PC-3 (cell line): ENCODE measurements around the gene SVBP. TPM values are rescaled to one million over a fixed set of nuclear protein-coding genes. Genes with fewer than 3 reads are reported as not detected.
A peak's percentile ranks its signal among the peaks of the same experiment; 100 is the strongest.

Source experiments
- ATAC-seq: fragments of 200-7000 bp; cut with Tn5 transposase; 2 replicates; pipeline ENCODE4 v1.9.1; 2020; ENCODE audit warnings: mild to moderate bottlenecking, moderate library complexity
- BruUV-seq: library from RNA; stranded (reverse); fragments of 400-500 nt; replicated peaks from 2 replicates; lab custom pipeline; 2021; lab: Mats Ljungman, UMichigan
- CTCF ChIA-PET: fragments of 300-600 bp; sonication (Branson Sonifier 250); formaldehyde crosslinking; loops from one replicate; lab custom pipeline; 2022; ENCODE audit warnings: antibody characterized with exemption; lab: Charles Lee
- POLR2A ChIA-PET: fragments of 300-600 bp; sonication (Branson Sonifier 250); formaldehyde crosslinking; loops from one replicate; lab custom pipeline; 2022; ENCODE audit warnings: antibody characterized with exemption; ENCODE audit not compliant: unreplicated experiment; lab: Charles Lee
- DNase-seq: peaks from one replicate; pipeline ENCODE4 v3.0.0-alpha.2; 2015
- H2AFZ ChIP-seq: fragments of 300-600 bp; sonication (generic); 2 replicates; pipeline ENCODE4 v1.6.0; 2016; ENCODE audit warnings: antibody characterized with exemption, low read length
- H3F3A ChIP-seq: fragments of 300-600 bp; sonication (generic); one replicate; pipeline ENCODE4 v1.6.0; 2017; ENCODE audit warnings: antibody characterized with exemption, low read length, control low read depth, mild to moderate bottlenecking; ENCODE audit not compliant: unreplicated experiment
- H3K27ac ChIP-seq: fragments of 300-600 bp; sonication (generic); 2 replicates; pipeline ENCODE4 v1.5.1; 2016; ENCODE audit warnings: mild to moderate bottlenecking, low read length
- H3K27me3 ChIP-seq: fragments of 300-600 bp; sonication (generic); 2 replicates; pipeline ENCODE4 v1.6.1; 2016; ENCODE audit warnings: low read length, mixed read lengths
- H3K36me3 ChIP-seq: fragments of 300-600 bp; sonication (generic); 2 replicates; pipeline ENCODE4 v1.6.1; 2016; ENCODE audit warnings: low read depth, mixed run types, low read length, mixed read lengths
- H3K4me1 ChIP-seq: fragments of 300-600 bp; sonication (generic); 2 replicates; pipeline ENCODE4 v1.5.1; 2016; ENCODE audit warnings: low read length; ENCODE audit not compliant: insufficient read depth
- H3K4me2 ChIP-seq: fragments of 300-600 bp; sonication (generic); 2 replicates; pipeline ENCODE4 v1.6.0; 2016; ENCODE audit warnings: low read length
- H3K4me3 ChIP-seq: fragments of 300-600 bp; sonication (generic); 2 replicates; pipeline ENCODE4 v1.5.1; 2016; ENCODE audit warnings: mild to moderate bottlenecking, low read length, mixed read lengths
- H3K79me2 ChIP-seq: fragments of 300-600 bp; sonication (generic); 2 replicates; pipeline ENCODE4 v1.6.1; 2017; ENCODE audit warnings: low read length, mixed read lengths
- H3K9ac ChIP-seq: fragments of 300-600 bp; sonication (generic); 2 replicates; pipeline ENCODE4 v1.6.0; 2016; ENCODE audit warnings: mild to moderate bottlenecking, low read length
- H3K9me2 ChIP-seq: fragments of 300-600 bp; sonication (generic); replicated peaks from 2 replicates; pipeline ENCODE4 v1.6.1; 2016; ENCODE audit warnings: mixed run types, low read length, mixed read lengths
- H3K9me3 ChIP-seq: fragments of 300-600 bp; sonication (generic); 2 replicates; pipeline ENCODE4 v1.6.1; 2016; ENCODE audit warnings: low read length, mixed read lengths
- H4K20me1 ChIP-seq: fragments of 300-600 bp; sonication (generic); 2 replicates; pipeline ENCODE4 v1.6.1; 2016; ENCODE audit warnings: low read length, mixed read lengths
- CTCF ChIP-seq: fragments of 300-600 bp; sonication (generic); conservative IDR thresholded peaks from 2 replicates; pipeline ENCODE4 v1.5.1; 2017; ENCODE audit warnings: antibody characterized with exemption, low read depth, mild to moderate bottlenecking, low read length
- EZH2 ChIP-seq: fragments of 300-600 bp; sonication (generic); IDR thresholded peaks from one replicate; pipeline ENCODE4 v1.6.1; 2017; ENCODE audit warnings: antibody characterized with exemption, mild to moderate bottlenecking, low read length; ENCODE audit not compliant: unreplicated experiment
- EZH2phosphoT487 ChIP-seq: fragments of 300-600 bp; sonication (generic); IDR thresholded peaks from 2 replicates; pipeline ENCODE4 v1.6.1; 2018; ENCODE audit warnings: mild to moderate bottlenecking, antibody characterized with exemption, low read length, borderline replicate concordance
- intact Hi-C: fragments of 100-400 bp; cut with micrococcal nuclease; formaldehyde crosslinking; loops from 2 replicates; pipeline ENCODE4 v1.9.0; 2023
- total RNA-seq: library from RNA; depleted of rRNA; stranded (reverse); fragments of >200 nt; gene quantifications from 2 replicates; pipeline ENCODE4 v1.2.3, GENCODE V29; 2014

SVBP gene
- total RNA-seq, 1 experiment from 2014 or later = 39.7 TPM

GRCh38 chr1:42769811-42770210 lies 47.4 kb downstream of the SVBP start:
- no TSS peak for BruUV-seq
- peaks cover 1% of the 10 kb centered on the region; the same call in 1 of the 2 replicates for H4K20me1 ChIP-seq
- no peak overlapping the region for H3K27ac ChIP-seq
- no peak for TF ChIP-seq EZH2
- no peak for TF ChIP-seq EZH2phosphoT487
- TF ChIP-seq CTCF = no peak
- DNase-seq (no peak), ATAC-seq (no peak)
- no peak overlapping the region for H3K4me3 ChIP-seq
- no peak overlapping the region for H3K9ac ChIP-seq
- peaks cover 21% of the 10 kb centered on the region for H3K4me1 ChIP-seq
- H3F3A ChIP-seq = no peaks in the 10 kb centered on the region
- H3K4me2 ChIP-seq = no peak overlapping the region
- no peaks in the 10 kb centered on the region for H3K9me2 ChIP-seq
- H3K36me3 ChIP-seq = peaks cover 8% of the 10 kb centered on the region; the same call in 1 of the 2 replicates
- H3K9me3 ChIP-seq = no peaks in the 10 kb centered on the region
- H3K27me3 ChIP-seq = no peaks in the 10 kb centered on the region
- intact Hi-C loops = loop anchor here (5.0 to 10.0 kb wide), 3 partner anchors 47 to 435 kb away; partner anchors contain the start of genes ERMAP, FOXJ3 and SVBP
- H2AFZ ChIP-seq = no peak overlapping the region
- H3K79me2 ChIP-seq = peaks cover 75% of the 10 kb centered on the region
- ChIA-PET POLR2A (no interaction called here), CTCF (no interaction called here)

- H3K79me2 ChIP-seq = peaks cover 79% of the 10 kb centered on the region
- ChIA-PET POLR2A (interaction anchor here (0.6 kb wide), 1 partner anchor 1093 kb away, joined by 3 read pairs; no protein-coding TSS in a partner anchor), CTCF (no interaction called here)
- no peak overlapping the region for H2AFZ ChIP-seq
- TF ChIP-seq CTCF (no peak), EZH2 (no peak), EZH2phosphoT487 (no peak)
- no peaks in the 10 kb centered on the region for H3K27me3 ChIP-seq
- BruUV-seq = TSS peak; percentile 55
- peak overlapping the region; percentile 89 for H3K4me3 ChIP-seq
- intact Hi-C loops = loop anchor here (5.0 to 10.0 kb wide), 3 partner anchors 49 to 433 kb away; partner anchors contain the start of genes ERMAP, FOXJ3 and SVBP
- DNase-seq (no peak), ATAC-seq (no peak)
- no peak overlapping the region for H3K27ac ChIP-seq
- no peaks in the 10 kb centered on the region for H3F3A ChIP-seq
- peaks cover 22% of the 10 kb centered on the region for H3K4me1 ChIP-seq
- peaks cover 6% of the 10 kb centered on the region; the same call in 1 of the 2 replicates for H4K20me1 ChIP-seq
- no peaks in the 10 kb centered on the region for H3K9me2 ChIP-seq
- H3K4me2 ChIP-seq = peak overlapping the region; percentile 93
- peaks cover 3% of the 10 kb centered on the region; the same call in 1 of the 2 replicates for H3K36me3 ChIP-seq
- H3K9ac ChIP-seq = peak overlapping the region; percentile 93
- H3K9me3 ChIP-seq = no peaks in the 10 kb centered on the region
These were observed 49.0 kb downstream of the SVBP start for GRCh38 chr1:42768172-42768571.

GRCh38 chr1:42767510-42768000 lies 49.6 kb downstream of the SVBP start:
- H3K79me2 ChIP-seq = peaks cover 75% of the 10 kb centered on the region
- peak overlapping the region; percentile 93 for H3K4me2 ChIP-seq
- H3K4me3 ChIP-seq = peak overlapping the region; percentile 89
- peaks cover 22% of the 10 kb centered on the region for H3K4me1 ChIP-seq
- no peaks in the 10 kb centered on the region for H3K9me3 ChIP-seq
- H3K27me3 ChIP-seq = no peaks in the 10 kb centered on the region
- intact Hi-C loops = loop anchor here (5.0 to 10.0 kb wide), 3 partner anchors 50 to 433 kb away; partner anchors contain the start of genes ERMAP, FOXJ3 and SVBP
- H3K9ac ChIP-seq = peak overlapping the region; percentile 93
- H3K27ac ChIP-seq = no peak overlapping the region
- TF ChIP-seq CTCF = no peak
- TF ChIP-seq EZH2phosphoT487 = no peak
- TF ChIP-seq EZH2 = no peak
- H3F3A ChIP-seq = no peaks in the 10 kb centered on the region
- no TSS peak for BruUV-seq
- peak; percentile 15 for DNase-seq
- peaks cover 3% of the 10 kb centered on the region; the same call in 1 of the 2 replicates for H3K36me3 ChIP-seq
- ChIA-PET POLR2A (interaction anchor here (0.6 to 0.7 kb wide), 4 partner anchors 12 to 306 kb away, joined by 3 to 5 read pairs (median 4); no protein-coding TSS in a partner anchor), CTCF (interaction anchor here (2.0 kb wide), 1 partner anchor 306 kb away, joined by 8 read pairs; no protein-coding TSS in a partner anchor)
- peaks cover 6% of the 10 kb centered on the region; the same call in 1 of the 2 replicates for H4K20me1 ChIP-seq
- ATAC-seq = peak; percentile 18
- H3K9me2 ChIP-seq = no peaks in the 10 kb centered on the region
- peak overlapping the region; percentile 91 for H2AFZ ChIP-seq
